H1 (cell line): ENCODE results near the gene MACROH2A1. TPM values are rescaled to one million over a fixed set of nuclear protein-coding genes. Genes with fewer than 3 reads are reported as not detected.

Source experiments
- CBX5 ChIP-seq: fragments of 300-800, 300-1000 bp; sonication (generic); IDR thresholded peaks from 2 replicates; pipeline ENCODE4 v1.7.1; 2016; ENCODE audit warnings: antibody characterized with exemption, low read length, low read depth
- JUND ChIP-seq: IDR thresholded peaks from 2 replicates; pipeline ENCODE4 v1.6.1; 2011; ENCODE audit warnings: mild to moderate bottlenecking, improper control_type of control experiment, low read length
- KDM4A ChIP-seq: IDR thresholded peaks from one replicate; pipeline ENCODE4 v1.7.1; 2012; ENCODE audit warnings: low read depth, mild to moderate bottlenecking, moderate library complexity, low read length, inconsistent platforms; ENCODE audit not compliant: severe bottlenecking
- TEAD4 ChIP-seq: IDR thresholded peaks from 2 replicates; pipeline ENCODE4 v1.6.1; 2012; ENCODE audit warnings: low read depth, low read length, inconsistent platforms, mixed read lengths
- polyA plus RNA-seq, 7 experiments: library from polyadenylated mRNA; depleted of rRNA in 3 of 7; stranded (reverse) in 5 of 7; unstranded in 2 of 7; fragments of >200 nt in 5 of 7; fragments of 200-250 nt in 2 of 7; gene quantifications; 1 replicate in 5 of 7; 2 replicates in 1 of 7; 4 replicates in 1 of 7; pipeline versions ENCODE4 v1.2.1 to v1.2.3, GENCODE V29; 2011 to 2013; ENCODE audit warnings: missing spikeins in 2 of 7, mixed read lengths in 2 of 7
- total RNA-seq: library from RNA; stranded (reverse); fragmentation: NEBNext Ultra II Directional; extraction: Animal tissue kit (Norgen Biotek cat#: 25700); gene quantifications from 2 replicates; pipeline ENCODE4 v1.2.1, GENCODE V29; 2021

Gene MACROH2A1
- total and polyA plus RNA-seq, 2 of the 8 experiments (the other 6 are each of a cell fraction or from before 2014, with no cell fraction given): 60.0 to 92.3 TPM

DNA sequence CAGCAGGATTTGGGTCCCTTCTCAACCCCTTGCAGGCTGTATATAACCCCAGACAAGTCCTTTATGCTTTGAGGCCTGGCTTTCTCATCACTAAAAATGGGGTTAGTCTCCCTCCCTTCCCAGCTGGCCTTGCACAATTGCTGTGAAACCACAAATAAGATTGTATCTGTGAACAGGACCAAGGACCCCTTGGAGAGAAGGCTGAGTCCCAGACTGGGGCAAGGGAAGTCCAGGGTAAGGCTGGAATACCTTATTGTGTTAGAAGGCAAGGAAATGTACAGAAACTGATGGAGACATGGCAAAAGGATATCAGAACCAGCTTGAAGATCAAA is 11.4 kb downstream of the MACROH2A1 start (continued):
- TF ChIP-seq JUND (no peak), KDM4A (no peak), CBX5 (no peak), TEAD4 (no peak)
